Activated naive CD8-positive, alpha-beta T cell treated with anti-CD3 and anti-CD28 coated beads for 36 hours (primary cell): ENCODE results near the gene DAGLA. TPM values are rescaled to one million over a fixed set of nuclear protein-coding genes. Genes with fewer than 3 reads are reported as not detected.

Source experiments
- DNase-seq: peaks from one replicate; pipeline ENCODE4 v3.0.0; 2021
- H3K27ac Mint-ChIP-seq: one replicate; pipeline ENCODE4 v1.8.0; 2022; ENCODE audit warnings: mild to moderate bottlenecking, moderate library complexity, mixed read lengths
- H3K27me3 Mint-ChIP-seq: one replicate; pipeline ENCODE4 v1.8.0; 2022; ENCODE audit warnings: mild to moderate bottlenecking, mixed read lengths
- H3K36me3 Mint-ChIP-seq: one replicate; pipeline ENCODE4 v1.8.0; 2021; ENCODE audit warnings: mild to moderate bottlenecking, mixed read lengths
- H3K4me1 Mint-ChIP-seq: one replicate; pipeline ENCODE4 v1.8.0; 2021; ENCODE audit warnings: mixed read lengths
- H3K4me3 Mint-ChIP-seq: one replicate; pipeline ENCODE4 v1.8.0; 2022; ENCODE audit warnings: mild to moderate bottlenecking, moderate library complexity, mixed read lengths
- H3K9me3 Mint-ChIP-seq: one replicate; pipeline ENCODE4 v1.8.0; 2022; ENCODE audit warnings: mixed read lengths
- total RNA-seq, 2 experiments: library from RNA; stranded (reverse); gene quantifications; one replicate each; pipeline ENCODE4 v1.2.3, GENCODE V29; 2021

DAGLA gene
- total RNA-seq, 2 experiments from 2014 or later: 0.12 to 0.22 TPM

GRCh38 chr11:61733120-61733978 is 53.2 kb downstream of the DAGLA start:
- DNase-seq: peak; percentile 77
- H3K9me3 Mint-ChIP-seq: no peaks in the 10 kb centered on the region
- H3K27ac Mint-ChIP-seq: no peak overlapping the region
- H3K4me1 Mint-ChIP-seq: peaks cover 2% of the 10 kb centered on the region
- no peaks in the 10 kb centered on the region for H3K36me3 Mint-ChIP-seq
- no peak overlapping the region for H3K4me3 Mint-ChIP-seq
- H3K27me3 Mint-ChIP-seq: no peaks in the 10 kb centered on the region

- Mint-ChIP-seq H3K9me3 (no peaks in the 10 kb centered on the region), H3K4me3 (no peak overlapping the region), H3K4me1 (peaks cover 2% of the 10 kb centered on the region), H3K36me3 (no peaks in the 10 kb centered on the region), H3K27me3 (no peaks in the 10 kb centered on the region), H3K27ac (no peak overlapping the region)
- no peak for DNase-seq
These were observed 54.6 kb downstream of the DAGLA start for GRCh38 chr11:61734767-61735166.

- no peaks in the 10 kb centered on the region for H3K9me3 Mint-ChIP-seq
- no peak overlapping the region for H3K4me3 Mint-ChIP-seq
- no peak for DNase-seq
- H3K27ac Mint-ChIP-seq: no peak overlapping the region
- no peaks in the 10 kb centered on the region for H3K36me3 Mint-ChIP-seq
- no peaks in the 10 kb centered on the region for H3K27me3 Mint-ChIP-seq
- H3K4me1 Mint-ChIP-seq: peaks cover 2% of the 10 kb centered on the region
These were observed 55.2 kb downstream of the DAGLA start for GRCh38 chr11:61735391-61735790.

GRCh38 chr11:61736310-61736709 is 56.1 kb downstream of the DAGLA start:
- Mint-ChIP-seq H3K4me1 (peaks cover 2% of the 10 kb centered on the region), H3K4me3 (no peak overlapping the region), H3K27me3 (no peaks in the 10 kb centered on the region), H3K27ac (no peak overlapping the region), H3K9me3 (no peaks in the 10 kb centered on the region), H3K36me3 (no peaks in the 10 kb centered on the region)
- DNase-seq: no peak

GRCh38 chr11:61737131-61737530 is 56.9 kb downstream of the DAGLA start:
- Mint-ChIP-seq H3K4me1 (peaks cover 2% of the 10 kb centered on the region), H3K27ac (no peak overlapping the region), H3K9me3 (no peaks in the 10 kb centered on the region), H3K27me3 (no peaks in the 10 kb centered on the region), H3K4me3 (no peak overlapping the region), H3K36me3 (no peaks in the 10 kb centered on the region)
- DNase-seq: no peak

GRCh38 chr11:61737636-61738386 is 57.6 kb downstream of the DAGLA start:
- no peak for DNase-seq
- H3K36me3 Mint-ChIP-seq: no peaks in the 10 kb centered on the region
- no peak overlapping the region for H3K4me3 Mint-ChIP-seq
- H3K27ac Mint-ChIP-seq: no peak overlapping the region
- H3K4me1 Mint-ChIP-seq: peaks cover 2% of the 10 kb centered on the region
- no peaks in the 10 kb centered on the region for H3K27me3 Mint-ChIP-seq
- no peaks in the 10 kb centered on the region for H3K9me3 Mint-ChIP-seq

- H3K9me3 Mint-ChIP-seq: no peaks in the 10 kb centered on the region
- no peak overlapping the region for H3K4me3 Mint-ChIP-seq
- H3K27ac Mint-ChIP-seq: no peak overlapping the region
- H3K27me3 Mint-ChIP-seq: no peaks in the 10 kb centered on the region
- H3K4me1 Mint-ChIP-seq: no peaks in the 10 kb centered on the region
- H3K36me3 Mint-ChIP-seq: no peaks in the 10 kb centered on the region
- DNase-seq: no peak
These were observed 58.6 kb downstream of the DAGLA start for GRCh38 chr11:61738776-61739175.

GRCh38 chr11:61739413-61739812 is 59.2 kb downstream of the DAGLA start:
- Mint-ChIP-seq H3K27me3 (no peaks in the 10 kb centered on the region), H3K27ac (no peak overlapping the region), H3K9me3 (no peaks in the 10 kb centered on the region), H3K4me1 (no peaks in the 10 kb centered on the region), H3K36me3 (no peaks in the 10 kb centered on the region), H3K4me3 (no peak overlapping the region)
- DNase-seq: no peak

- Mint-ChIP-seq H3K9me3 (no peaks in the 10 kb centered on the region), H3K4me3 (no peak overlapping the region), H3K4me1 (no peaks in the 10 kb centered on the region), H3K27ac (no peak overlapping the region), H3K27me3 (no peaks in the 10 kb centered on the region), H3K36me3 (no peaks in the 10 kb centered on the region)
- DNase-seq: no peak
These were observed 59.8 kb downstream of the DAGLA start for GRCh38 chr11:61739966-61740365.

GRCh38 chr11:61742391-61742790 is 62.2 kb downstream of the DAGLA start:
- Mint-ChIP-seq H3K4me1 (no peaks in the 10 kb centered on the region), H3K27ac (no peak overlapping the region), H3K4me3 (no peak overlapping the region), H3K27me3 (no peaks in the 10 kb centered on the region), H3K9me3 (no peaks in the 10 kb centered on the region), H3K36me3 (no peaks in the 10 kb centered on the region)
- no peak for DNase-seq

GRCh38 chr11:61743486-61744095 is 63.4 kb downstream of the DAGLA start:
- no peak overlapping the region for H3K27ac Mint-ChIP-seq
- no peaks in the 10 kb centered on the region for H3K4me1 Mint-ChIP-seq
- no peak overlapping the region for H3K4me3 Mint-ChIP-seq
- no peaks in the 10 kb centered on the region for H3K36me3 Mint-ChIP-seq
- H3K27me3 Mint-ChIP-seq: peaks cover 2% of the 10 kb centered on the region
- no peak for DNase-seq
- no peaks in the 10 kb centered on the region for H3K9me3 Mint-ChIP-seq

- no peak for DNase-seq
- Mint-ChIP-seq H3K9me3 (no peaks in the 10 kb centered on the region), H3K4me3 (no peak overlapping the region), H3K27me3 (peaks cover 4% of the 10 kb centered on the region), H3K4me1 (no peaks in the 10 kb centered on the region), H3K36me3 (no peaks in the 10 kb centered on the region), H3K27ac (no peak overlapping the region)
These were observed 64.0 kb downstream of the DAGLA start for GRCh38 chr11:61744181-61744580.

GRCh38 chr11:61744609-61745156 is 64.5 kb downstream of the DAGLA start:
- Mint-ChIP-seq H3K36me3 (no peaks in the 10 kb centered on the region), H3K4me1 (no peaks in the 10 kb centered on the region), H3K27ac (no peak overlapping the region), H3K4me3 (no peak overlapping the region), H3K27me3 (peaks cover 8% of the 10 kb centered on the region), H3K9me3 (no peaks in the 10 kb centered on the region)
- no peak for DNase-seq

GRCh38 chr11:61745781-61746441 is 65.7 kb downstream of the DAGLA start:
- no peak for DNase-seq

More at GRCh38 chr11:61745781-61746441, 65.7 kb downstream of the DAGLA start:
- Mint-ChIP-seq H3K27ac (no peak overlapping the region), H3K36me3 (no peaks in the 10 kb centered on the region), H3K4me1 (no peaks in the 10 kb centered on the region), H3K27me3 (peaks cover 10% of the 10 kb centered on the region), H3K9me3 (no peaks in the 10 kb centered on the region), H3K4me3 (no peak overlapping the region)
